HG02759 (cell line): ENCODE results near the gene CEP128.
"Not testable (repeated sequence)": the region's sequence is repeated elsewhere in the genome, so short reads cannot be mapped to it uniquely, and the experiment has no call there.

Source experiments
- ATAC-seq: cut with Tn5 transposase; IDR thresholded peaks from one replicate; pipeline ENCODE4 v1.9.1; 2021; ENCODE audit warnings: mild to moderate bottlenecking, moderate library complexity; ENCODE audit not compliant: unreplicated experiment

The CEP128 gene

DNA sequence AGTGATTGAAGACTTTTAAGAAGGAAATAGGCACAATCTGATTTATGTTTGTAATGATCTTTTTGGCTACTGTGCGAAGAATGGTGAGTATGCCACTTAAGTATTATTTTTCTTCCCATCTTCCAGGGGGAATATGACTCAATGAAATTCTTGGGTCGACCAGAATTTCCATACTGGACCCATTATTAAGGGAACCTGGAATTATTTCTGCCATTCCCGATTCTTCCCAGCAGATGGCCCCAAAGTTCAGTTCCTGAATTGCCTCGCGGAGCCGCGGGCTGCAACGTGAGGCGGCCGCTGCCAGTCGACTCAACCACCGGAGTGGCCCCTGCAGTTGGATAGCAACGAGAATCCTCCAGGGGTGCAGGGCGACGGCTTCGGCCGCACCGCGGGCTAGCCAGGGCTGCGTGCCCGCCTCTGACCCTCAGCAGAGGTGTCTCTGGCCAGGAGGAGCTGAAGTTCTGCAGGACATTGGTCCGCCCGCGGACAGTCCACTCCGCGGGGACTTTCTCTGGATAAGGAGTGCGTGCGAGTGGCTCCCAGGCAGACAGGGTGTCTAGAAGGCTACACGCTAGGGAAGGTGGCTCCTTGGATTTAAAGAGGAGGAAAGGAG, 13.3 kb upstream of the CEP128 start:
- ATAC-seq: peak; percentile 18

- not testable (repeated sequence) for ATAC-seq
These were observed 11.7 kb upstream of the CEP128 start for GRCh38 chr14:80953211-80953610.

DNA sequence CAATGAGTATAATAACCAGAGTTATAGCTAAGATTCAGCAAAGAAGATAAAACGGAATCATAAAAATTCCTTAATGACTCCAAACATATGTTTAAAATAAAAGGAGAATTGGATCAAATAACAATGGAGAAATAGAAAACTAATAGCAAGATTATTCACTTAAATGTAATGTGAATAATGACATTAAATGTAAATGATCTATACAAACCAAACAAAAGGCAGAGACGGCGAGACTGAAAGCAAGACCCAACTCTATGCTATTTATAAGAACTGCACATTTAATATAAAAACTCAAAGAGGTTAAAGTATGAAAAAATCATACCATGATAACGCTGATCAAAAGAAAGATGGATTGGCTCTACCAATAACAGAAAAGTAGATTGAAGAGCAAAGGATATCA, 10.0 kb upstream of the CEP128 start:
- ATAC-seq: no peak

DNA sequence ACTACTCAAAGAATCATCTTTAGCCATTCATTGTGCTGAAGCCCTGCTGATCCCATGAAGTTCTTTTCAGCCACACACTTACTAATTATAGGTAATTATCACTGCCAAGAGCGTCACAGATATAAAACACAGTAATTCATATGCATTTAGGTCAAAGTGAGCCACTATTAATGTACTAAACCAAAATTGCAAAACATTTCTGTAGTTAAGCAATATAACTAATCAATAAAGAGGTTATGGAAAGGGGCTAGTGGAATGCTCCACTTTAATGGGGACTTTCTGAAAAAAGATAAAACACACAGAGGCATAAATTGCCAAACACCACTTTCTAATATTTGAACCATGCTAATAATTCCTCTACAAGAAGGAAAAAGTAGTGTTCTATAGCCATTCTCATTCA, 6.8 kb upstream of the CEP128 start:
- no peak for ATAC-seq

DNA sequence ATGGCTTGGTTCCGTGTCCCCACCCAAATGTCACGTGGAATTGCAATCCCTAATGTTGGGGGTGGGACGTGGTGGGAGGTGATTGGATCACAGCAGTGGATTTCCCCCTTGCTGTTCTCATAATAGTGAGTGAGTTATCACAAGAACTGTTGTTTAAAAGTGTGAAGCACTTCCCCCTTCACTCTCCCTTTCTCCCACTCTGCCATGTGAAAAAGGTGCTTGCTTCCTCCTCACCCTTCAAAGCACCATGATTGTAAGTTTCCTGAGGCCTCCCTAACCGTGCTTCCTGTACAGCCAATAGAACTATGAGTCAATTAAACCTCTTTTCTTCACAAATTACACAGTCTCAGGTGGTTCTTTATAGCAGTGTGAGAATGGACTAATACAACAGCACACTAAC, 5.3 kb upstream of the CEP128 start:
- ATAC-seq: no peak

- ATAC-seq: no peak
These were observed 4.6 kb upstream of the CEP128 start for GRCh38 chr14:80946187-80946586.

DNA sequence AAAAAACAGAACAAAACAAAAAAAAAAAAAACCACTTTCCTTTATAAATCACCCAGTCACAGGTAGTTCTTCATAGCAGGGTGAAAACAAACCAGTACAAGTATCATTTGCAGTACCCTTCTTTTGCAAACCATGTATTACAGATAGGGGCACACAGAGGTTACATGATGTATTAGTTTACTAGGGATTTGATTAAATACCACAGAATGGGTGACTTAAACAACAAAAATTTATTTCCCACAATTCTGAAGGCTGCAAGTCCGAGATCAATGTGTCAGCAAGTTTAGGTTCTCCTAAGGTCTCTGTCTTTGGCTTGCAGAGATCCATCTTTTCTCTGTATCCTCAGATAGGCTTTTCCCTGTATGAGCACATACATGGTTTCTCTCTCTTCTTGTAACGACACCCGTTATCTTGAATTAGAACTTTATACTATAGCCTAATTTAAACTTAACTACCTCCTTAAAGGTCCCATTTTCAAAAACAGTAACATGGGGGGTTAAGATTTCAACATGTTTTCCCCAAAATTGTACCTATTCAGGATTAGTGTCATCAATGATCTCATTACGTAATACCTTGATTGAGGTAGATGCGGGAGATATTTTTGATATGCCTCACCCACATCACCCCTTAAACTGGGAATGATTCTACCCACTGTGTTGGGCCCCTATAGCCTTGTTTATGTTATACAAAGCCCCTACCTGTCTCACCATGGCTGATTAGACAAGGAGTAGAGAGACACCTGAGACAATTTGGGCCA, 3.5 kb upstream of the CEP128 start:
- no peak for ATAC-seq

DNA sequence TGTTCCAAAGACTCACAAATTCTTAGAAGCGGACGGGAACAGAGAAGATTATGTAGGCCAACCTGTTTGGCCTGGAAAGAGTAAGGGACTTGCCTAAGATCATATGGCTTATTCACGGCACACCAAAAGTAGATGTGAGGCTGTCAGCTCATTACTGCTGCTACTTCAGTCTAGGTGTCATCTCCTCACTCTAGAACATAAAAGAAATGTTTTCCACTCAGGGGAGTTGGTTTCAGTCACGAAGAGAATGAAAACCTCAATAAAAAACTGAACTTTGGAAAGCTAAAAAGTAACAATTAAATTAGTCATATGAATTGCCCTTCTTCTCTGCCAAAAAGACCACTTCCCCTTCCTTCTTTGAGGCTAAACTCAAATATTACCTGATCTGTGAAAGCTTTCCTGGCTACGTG, 658 bp upstream of the CEP128 start:
- peak; percentile 17 for ATAC-seq

DNA sequence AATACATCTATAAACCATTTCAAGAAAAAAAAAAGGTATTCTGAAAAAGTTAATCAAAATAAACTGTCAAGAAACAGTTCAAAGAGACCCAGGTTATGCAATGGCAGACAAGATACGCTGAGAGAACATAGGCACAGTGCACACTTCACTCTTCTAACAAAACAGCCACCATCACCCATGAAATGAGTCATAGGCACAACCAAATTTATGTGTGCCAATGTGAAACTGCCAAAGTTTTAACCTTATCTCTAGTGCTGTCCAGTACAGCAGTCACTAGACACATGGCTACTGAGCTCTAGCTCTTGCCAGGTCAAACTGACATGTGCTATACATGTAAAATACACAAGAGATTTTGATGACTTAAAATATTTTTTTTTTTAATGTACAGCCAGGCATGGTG, 1.4 kb downstream of the CEP128 start:
- no peak for ATAC-seq

- no peak for ATAC-seq
These were observed 7.9 kb downstream of the CEP128 start for GRCh38 chr14:80933686-80934085.

DNA sequence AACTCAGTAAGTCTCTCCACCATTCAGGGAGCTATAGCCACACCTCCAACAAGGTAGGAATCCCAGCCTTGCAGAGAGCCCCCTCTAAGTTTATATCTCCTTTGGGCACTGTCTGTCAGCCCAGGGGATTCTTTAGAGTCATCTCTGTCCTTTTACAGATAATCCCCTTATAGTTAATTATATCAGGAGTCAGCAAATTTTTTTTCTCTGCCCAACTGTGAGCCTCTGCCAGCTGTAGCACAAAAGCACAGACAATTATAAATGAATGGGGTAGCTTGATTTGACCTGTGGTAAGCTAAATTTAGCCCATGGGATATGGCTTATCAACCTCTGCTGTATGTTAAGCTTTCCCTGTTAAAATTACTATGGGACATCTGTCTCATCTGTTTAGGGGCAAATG, 8.3 kb downstream of the CEP128 start:
- ATAC-seq: no peak

DNA sequence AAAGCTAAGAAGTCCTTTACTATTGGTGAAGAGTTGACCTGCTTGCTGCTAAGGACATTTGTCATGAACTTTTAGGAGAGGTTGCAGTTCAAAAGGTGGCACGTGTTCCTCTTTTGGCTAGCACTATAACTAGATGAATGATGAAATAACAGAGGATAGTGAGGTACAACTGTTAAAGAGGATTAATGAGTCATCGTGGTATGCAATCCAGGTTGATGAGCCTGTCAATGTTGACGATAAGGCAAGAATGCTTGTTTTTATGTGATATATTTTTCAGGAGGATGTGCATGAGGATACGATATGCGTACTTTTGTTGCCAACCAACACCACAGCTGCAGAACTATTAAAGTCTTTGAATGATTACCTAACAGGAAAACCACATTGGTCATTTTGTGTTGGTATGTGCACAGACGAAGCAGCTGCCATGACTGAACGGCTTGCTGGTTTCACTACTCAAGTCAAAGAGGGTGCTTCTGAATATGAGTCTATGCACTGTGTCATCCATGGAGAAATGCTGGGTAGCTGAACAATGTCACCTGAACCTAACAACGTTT, 10.6 kb downstream of the CEP128 start:
- ATAC-seq: peak; percentile 98

- ATAC-seq: no peak
These were observed 11.4 kb downstream of the CEP128 start for GRCh38 chr14:80930095-80930494.

DNA sequence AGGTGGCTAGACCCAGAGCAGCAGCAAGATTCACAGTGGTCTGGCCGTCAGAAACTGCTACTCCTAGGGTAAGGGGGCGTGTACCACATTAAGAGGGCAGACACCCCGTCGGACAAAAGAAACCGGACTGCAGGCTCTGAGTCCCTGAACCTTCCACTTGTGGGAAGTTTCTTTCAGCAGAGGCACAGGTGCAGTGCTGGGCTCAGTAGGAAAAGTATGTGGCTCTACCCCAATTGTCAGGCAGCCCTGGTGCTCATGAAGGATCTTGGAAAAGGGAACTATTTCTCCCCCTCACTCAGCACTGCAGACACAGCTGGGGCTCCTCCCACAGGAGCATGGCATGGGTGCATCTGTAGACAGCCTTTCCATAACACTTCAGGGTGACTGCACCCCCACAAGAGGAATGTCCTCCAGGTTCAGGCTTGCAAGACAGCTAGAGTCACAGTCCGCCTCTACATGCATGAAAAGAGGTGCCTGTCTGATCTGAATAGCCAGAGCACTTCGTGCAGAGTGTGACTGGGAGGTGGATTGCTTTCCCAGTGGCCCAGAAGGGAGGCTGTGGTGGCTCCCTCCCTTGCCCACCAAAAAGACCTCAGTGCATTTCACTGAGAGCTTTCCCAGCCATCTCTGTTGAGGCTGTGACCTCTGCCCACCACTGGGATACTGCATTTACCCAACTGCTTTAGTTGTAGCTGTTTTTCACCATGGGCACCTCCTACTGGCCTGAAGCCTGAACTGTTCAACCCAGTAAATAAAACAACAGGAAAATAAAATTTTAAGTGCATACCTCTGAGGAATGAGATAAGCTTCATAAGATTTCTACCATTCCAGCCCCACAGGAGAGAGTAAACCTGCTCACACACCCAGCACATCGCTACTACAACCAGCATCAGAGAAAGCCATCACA, 14.2 kb downstream of the CEP128 start:
- ATAC-seq: no peak

DNA sequence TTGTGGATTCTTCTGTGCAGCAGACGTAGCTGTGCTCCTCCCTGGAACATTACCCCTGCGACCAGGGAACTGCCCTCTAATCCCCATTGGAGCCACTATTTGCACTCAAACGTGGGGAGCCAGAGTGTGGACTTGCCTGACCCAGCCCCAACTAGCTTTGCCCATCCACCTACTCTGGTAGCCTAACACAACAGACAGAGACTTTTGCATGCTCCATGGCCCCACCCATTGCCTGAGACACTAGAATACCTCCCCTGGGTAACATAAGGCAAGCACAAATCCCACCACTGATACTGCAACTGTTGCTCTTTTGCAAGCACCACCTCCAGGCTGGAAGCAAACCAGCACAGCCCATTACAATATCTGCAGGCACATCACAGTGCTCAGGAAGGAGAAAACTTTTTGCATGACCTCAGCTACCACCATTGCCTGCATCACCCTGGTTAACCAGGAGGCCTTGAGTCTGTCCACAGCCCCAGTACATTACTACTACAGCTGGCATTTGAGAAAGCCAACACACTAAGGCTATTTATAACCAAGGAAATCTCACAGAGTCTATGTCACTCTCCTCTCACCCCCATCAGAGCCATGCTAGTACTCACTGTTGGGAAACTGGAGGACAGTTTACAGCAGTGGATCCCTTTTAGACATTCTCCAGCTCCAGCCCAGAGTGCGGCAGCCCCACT, 15.0 kb downstream of the CEP128 start:
- no peak for ATAC-seq

- ATAC-seq: no peak
These were observed 17.0 kb downstream of the CEP128 start for GRCh38 chr14:80924365-80925103.

DNA sequence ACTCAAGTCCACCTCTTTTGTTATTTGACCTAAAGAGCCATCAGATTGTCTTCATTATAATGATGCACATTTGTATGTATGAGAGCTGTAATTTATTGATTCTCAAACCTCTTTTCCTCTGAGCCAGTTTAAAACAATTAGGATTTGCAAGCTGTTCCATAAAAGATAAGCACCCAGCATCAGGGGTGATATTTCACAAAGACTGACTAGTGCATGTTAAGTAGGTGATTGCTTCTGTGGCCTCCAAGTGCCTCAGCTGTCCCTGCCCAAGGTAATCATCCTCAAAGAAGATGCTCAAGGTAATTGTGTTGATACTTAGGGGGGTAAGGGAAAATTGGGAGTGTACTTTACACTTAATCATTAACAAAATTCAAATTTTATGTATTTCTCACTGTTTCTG, 18.2 kb downstream of the CEP128 start:
- no peak for ATAC-seq

DNA sequence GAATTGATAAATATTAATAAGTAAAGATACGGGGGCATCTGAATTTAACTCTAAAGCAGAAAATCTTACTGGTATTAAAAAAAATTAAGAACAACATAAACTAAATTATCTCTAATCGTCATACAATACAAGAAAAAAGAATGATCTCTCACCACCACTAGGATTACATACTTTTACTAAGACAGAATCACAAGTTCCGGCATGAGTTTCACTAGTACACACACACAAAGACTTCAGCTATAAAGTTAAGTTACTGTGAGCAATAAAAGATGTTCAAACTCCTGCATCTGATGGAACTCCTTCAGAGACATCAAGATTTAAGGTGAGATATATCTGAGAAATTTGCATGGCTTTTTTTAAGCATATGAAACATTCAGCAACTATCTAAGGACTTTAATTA, 21.9 kb downstream of the CEP128 start:
- no peak for ATAC-seq

GRCh38 chr14:80912013-80912412, 29.5 kb downstream of the CEP128 start:
- ATAC-seq: not testable (repeated sequence)

- no peak for ATAC-seq
These were observed 34.6 kb downstream of the CEP128 start for GRCh38 chr14:80906946-80907345.
